SH-SY5Y (cell line): ENCODE data around the gene ZC3H12A.

ENCODE experiments used
- GATA2 ChIP-seq: IDR thresholded peaks from 2 replicates; pipeline ENCODE4 v1.6.1; 2011; ENCODE audit warnings: mild to moderate bottlenecking, low read depth, low read length
- GATA3 ChIP-seq: IDR thresholded peaks from 2 replicates; pipeline ENCODE4 v1.6.1; 2011; ENCODE audit warnings: low read depth, mild to moderate bottlenecking, low read length, moderate library complexity

- TF ChIP-seq GATA2 (no peak), GATA3 (no peak)
These were observed 22.0 kb upstream of the ZC3H12A start for GRCh38 chr1:37452416-37452815.
